Ascending aorta (tissue), 2 donors: ENCODE measurements around the gene POLR1B. TPM values are rescaled to one million over a fixed set of nuclear protein-coding genes. Genes with fewer than 3 reads are reported as not detected.
"Not testable (repeated sequence)": the region's sequence is repeated elsewhere in the genome, so short reads cannot be mapped to it uniquely, and the experiment has no call there.

Experiments used
- DNase-seq, 2 donors: peaks; one replicate each; pipeline ENCODE4 v3.0.0-alpha.2; 2019; ENCODE audit warnings: low spot score in 2 of 2
- H3K27ac ChIP-seq, 2 donors: fragments of 200-600 bp; sonication (generic); one replicate each; pipeline ENCODE4 v1.5.1; 2016 to 2017; ENCODE audit warnings: mild to moderate bottlenecking in 1 of 2
- H3K27me3 ChIP-seq: fragments of 200-600 bp; sonication (generic); one replicate; pipeline ENCODE4 v1.5.1; 2017
- H3K36me3 ChIP-seq, 2 donors: fragments of 200-600 bp; sonication (generic); one replicate each; pipeline ENCODE4 v1.5.1; 2016
- H3K4me1 ChIP-seq, 2 donors: fragments of 200-600 bp; sonication (generic); one replicate each; pipeline ENCODE4 v1.5.1; 2016 to 2017; ENCODE audit warnings: mild to moderate bottlenecking in 1 of 2
- H3K4me3 ChIP-seq, 2 donors: fragments of 200-600 bp; sonication (generic); one replicate each; pipeline ENCODE4 v1.5.1; 2016 to 2017; ENCODE audit warnings: mild to moderate bottlenecking in 1 of 2
- H3K9me3 ChIP-seq, 2 donors: fragments of 200-600 bp; sonication (generic); one replicate each; pipeline ENCODE4 v1.5.1; 2016
- intact Hi-C: fragments of 100-400 bp; cut with DNase I; formaldehyde crosslinking; loops from one replicate; pipeline ENCODE4 v1.15.1; 2023
- total RNA-seq: library from RNA; depleted of rRNA; stranded (reverse); fragments of >200 nt; gene quantifications from one replicate; pipeline ENCODE4 v1.1.0, GENCODE V29; 2016
- TF ChIP-seq, protein P1 (sequence below), 3 experiments: fragments of 200-600 bp in 2 of 3; fragments of 450-650 bp in 1 of 3; sonication (generic) in 2 of 3; IDR thresholded peaks; one replicate each; pipeline ENCODE4 v1.5.1; 2016 to 2019; ENCODE audit warnings: antibody characterized with exemption in 3 of 3, mild to moderate bottlenecking in 1 of 3, moderate library complexity in 1 of 3

Gene POLR1B
- total RNA-seq, 1 donor from 2014 or later = 3.6 TPM

DNA sequence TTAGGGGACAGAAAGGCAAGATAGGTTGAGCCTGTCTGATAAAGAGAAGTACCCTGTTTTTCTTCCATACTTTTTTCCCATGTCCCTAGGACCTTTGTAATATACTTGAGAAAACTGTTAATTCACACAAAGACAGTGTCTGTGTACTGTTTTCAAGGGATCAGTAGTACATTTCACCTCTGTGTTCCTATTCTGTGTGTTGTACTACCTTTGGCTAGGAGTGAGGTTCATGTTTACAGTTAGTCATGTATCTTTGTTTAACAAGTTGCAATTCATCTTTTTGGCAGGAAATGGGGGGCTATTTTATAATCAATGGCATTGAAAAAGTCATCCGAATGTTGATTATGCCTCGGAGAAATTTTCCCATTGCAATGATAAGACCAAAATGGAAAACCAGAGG, 6.7 kb downstream of the POLR1B start:
- H3K36me3 ChIP-seq = peaks cover 43 to 64% of the 10 kb centered on the region in 2 donors
- no peaks in the 10 kb centered on the region for H3K9me3 ChIP-seq
- TF ChIP-seq, protein P1, sequence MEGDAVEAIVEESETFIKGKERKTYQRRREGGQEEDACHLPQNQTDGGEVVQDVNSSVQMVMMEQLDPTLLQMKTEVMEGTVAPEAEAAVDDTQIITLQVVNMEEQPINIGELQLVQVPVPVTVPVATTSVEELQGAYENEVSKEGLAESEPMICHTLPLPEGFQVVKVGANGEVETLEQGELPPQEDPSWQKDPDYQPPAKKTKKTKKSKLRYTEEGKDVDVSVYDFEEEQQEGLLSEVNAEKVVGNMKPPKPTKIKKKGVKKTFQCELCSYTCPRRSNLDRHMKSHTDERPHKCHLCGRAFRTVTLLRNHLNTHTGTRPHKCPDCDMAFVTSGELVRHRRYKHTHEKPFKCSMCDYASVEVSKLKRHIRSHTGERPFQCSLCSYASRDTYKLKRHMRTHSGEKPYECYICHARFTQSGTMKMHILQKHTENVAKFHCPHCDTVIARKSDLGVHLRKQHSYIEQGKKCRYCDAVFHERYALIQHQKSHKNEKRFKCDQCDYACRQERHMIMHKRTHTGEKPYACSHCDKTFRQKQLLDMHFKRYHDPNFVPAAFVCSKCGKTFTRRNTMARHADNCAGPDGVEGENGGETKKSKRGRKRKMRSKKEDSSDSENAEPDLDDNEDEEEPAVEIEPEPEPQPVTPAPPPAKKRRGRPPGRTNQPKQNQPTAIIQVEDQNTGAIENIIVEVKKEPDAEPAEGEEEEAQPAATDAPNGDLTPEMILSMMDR (IDR thresholded peaks at IDR 0.05) = no peak
- no peak for DNase-seq
- no peak overlapping the region for H3K27ac ChIP-seq
- H3K27me3 ChIP-seq = no peaks in the 10 kb centered on the region
- no peak overlapping the region for H3K4me3 ChIP-seq
- intact Hi-C loops = no loop called here
- no peaks in the 10 kb centered on the region for H3K4me1 ChIP-seq

DNA sequence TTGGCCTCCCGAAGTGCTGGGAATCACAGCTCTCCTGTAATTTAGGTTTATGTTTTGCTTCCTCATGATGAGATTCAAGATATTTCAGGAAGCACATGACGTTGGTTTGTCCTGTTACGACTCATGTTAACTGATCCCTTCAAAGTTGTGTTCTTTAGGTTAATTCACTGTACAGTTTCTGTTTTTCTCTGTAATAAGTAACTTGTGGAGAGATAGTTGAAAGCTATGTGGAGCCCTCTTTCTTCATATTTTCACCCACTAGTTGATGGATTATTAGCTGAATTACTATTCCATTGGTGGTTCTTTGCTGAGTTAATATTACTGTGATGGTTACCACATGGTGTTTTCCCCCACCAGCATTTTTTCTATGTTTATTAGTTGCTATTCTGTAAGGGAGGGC, 23.8 kb downstream of the POLR1B start:
- DNase-seq = no peak
- no peaks in the 10 kb centered on the region for H3K4me1 ChIP-seq
- no peak overlapping the region for H3K4me3 ChIP-seq
- intact Hi-C loops = no loop called here
- H3K27ac ChIP-seq = no peak overlapping the region
- H3K27me3 ChIP-seq = no peaks in the 10 kb centered on the region
- H3K9me3 ChIP-seq = peaks cover 0 to 7% of the 10 kb centered on the region in 2 donors
- TF ChIP-seq, protein P1 (IDR thresholded peaks at IDR 0.05) = no peak
- H3K36me3 ChIP-seq = peaks cover 60 to 82% of the 10 kb centered on the region in 2 donors

DNA sequence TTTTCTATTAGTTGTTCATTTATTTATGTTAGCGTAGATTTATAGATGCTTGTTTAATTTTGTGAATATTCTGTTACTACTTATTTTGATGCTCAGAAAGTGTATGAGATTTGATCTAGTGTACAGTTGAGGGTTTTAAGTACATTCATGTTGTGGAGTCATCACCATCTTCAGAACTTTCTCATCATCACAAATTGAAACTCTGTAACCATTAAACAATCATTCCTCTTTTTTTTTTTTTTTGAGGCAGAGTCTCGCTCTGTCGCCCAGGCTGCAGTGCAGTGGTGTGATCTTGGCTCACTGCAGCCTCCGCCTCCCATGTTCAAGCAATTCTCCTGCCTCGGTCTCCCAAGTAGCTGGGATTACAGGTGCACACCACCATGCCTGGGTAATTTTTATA, 24.2 kb downstream of the POLR1B start:
- peaks cover 57 to 82% of the 10 kb centered on the region in 2 donors for H3K36me3 ChIP-seq

DNA sequence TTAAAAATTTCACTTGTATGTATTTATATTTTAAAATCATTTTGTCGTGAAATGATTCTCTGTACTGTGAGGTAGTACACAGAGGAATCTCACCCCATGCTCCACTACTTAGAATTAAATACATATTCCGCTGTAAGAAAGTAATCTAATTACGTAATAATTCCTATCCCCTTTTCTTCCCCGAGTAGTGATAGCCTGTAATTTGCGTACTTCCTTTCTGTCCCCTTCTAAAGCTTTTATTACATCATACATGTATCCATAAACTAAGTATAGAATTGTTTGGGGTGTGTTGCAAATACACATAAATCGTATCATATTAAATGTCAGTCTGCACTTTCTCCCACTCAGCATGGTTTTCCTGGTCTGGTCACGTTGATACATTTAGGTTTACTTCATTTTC, 29.7 kb downstream of the POLR1B start:
- Histone ChIP-seq H3K36me3 (peaks cover 67 to 91% of the 10 kb centered on the region in 2 donors), H3K4me3 (no peak overlapping the region), H3K27me3 (no peaks in the 10 kb centered on the region), H3K9me3 (peaks cover 0 to 7% of the 10 kb centered on the region in 2 donors), H3K27ac (no peak overlapping the region), H3K4me1 (no peaks in the 10 kb centered on the region)
- intact Hi-C loops = no loop called here
- TF ChIP-seq, protein P1 (IDR thresholded peaks at IDR 0.05) = no peak
- no peak for DNase-seq

More for the DNA sequence above, 24.2 kb downstream of the POLR1B start:
- intact Hi-C loops, H3K4me1 ChIP-seq, H3K27me3 ChIP-seq, H3K27ac ChIP-seq, H3K4me3 ChIP-seq, H3K9me3 ChIP-seq, DNase-seq: not testable (repeated sequence)

DNA sequence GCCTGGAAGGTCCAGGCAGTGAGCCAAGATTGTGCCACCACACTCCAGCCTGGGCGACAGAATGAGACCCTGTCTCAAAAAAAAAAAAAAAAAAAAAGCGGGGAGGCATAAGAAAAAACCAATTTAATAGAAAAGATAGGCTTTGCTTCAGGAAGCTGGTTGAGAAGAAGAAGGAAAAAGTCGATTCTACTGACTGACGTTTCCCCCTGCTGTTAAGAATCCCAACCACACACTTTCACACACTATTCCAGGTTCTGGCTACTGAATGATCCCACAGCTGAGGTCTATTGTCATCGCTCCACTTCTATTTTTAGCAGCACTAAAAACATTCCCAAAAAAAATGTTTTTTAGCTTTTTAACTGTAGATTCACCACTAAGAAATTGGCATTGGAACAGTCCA, 35.5 kb downstream of the POLR1B start:
- H3K27ac ChIP-seq = no peak overlapping the region
- H3K9me3 ChIP-seq = no peaks in the 10 kb centered on the region
- TF ChIP-seq, protein P1 (IDR thresholded peaks at IDR 0.05) = peak in 2 of 3 experiments; percentile 7 to 16
- no peak overlapping the region for H3K4me3 ChIP-seq
- peaks cover 19 to 35% of the 10 kb centered on the region in 2 donors for H3K36me3 ChIP-seq
- intact Hi-C loops = no loop called here
- DNase-seq = no peak
- no peaks in the 10 kb centered on the region for H3K4me1 ChIP-seq
- no peaks in the 10 kb centered on the region for H3K27me3 ChIP-seq

DNA sequence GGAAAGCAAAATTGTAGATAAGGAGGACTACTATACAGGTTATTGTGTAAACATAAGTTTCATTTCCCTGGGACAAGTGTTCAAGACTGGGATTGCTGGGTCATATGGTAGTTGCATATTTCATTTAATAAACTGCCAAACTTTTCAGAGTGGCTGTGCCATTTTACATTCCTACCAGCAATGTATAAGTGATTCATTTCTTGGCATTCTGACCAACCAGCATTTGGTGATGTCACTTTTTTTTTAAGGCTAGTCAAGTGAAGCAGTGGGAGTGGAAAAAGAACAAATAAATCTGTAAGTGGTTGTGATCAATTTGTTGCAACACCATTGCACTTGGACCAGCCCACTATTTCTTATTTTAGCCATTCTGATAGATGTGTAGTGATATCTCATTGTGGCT, 37.0 kb downstream of the POLR1B start:
- intact Hi-C loops = no loop called here
- H3K4me3 ChIP-seq = no peak overlapping the region
- TF ChIP-seq, protein P1 (IDR thresholded peaks at IDR 0.05) = no peak
- H3K9me3 ChIP-seq = no peaks in the 10 kb centered on the region
- peaks cover 0 to 2% of the 10 kb centered on the region in 2 donors for H3K4me1 ChIP-seq
- H3K36me3 ChIP-seq = peaks cover 9 to 21% of the 10 kb centered on the region in 2 donors
- no peak overlapping the region for H3K27ac ChIP-seq
- H3K27me3 ChIP-seq = no peaks in the 10 kb centered on the region
- DNase-seq = no peak
